KBM-7 (cell line): ENCODE data around the gene DCC.
A peak's percentile ranks its signal among the peaks of the same experiment; 100 is the strongest.

Experiments used
- DNase-seq: peaks from one replicate; pipeline ENCODE4 v3.0.0-alpha.2; 2015
- in situ Hi-C: fragments of 300-500 bp; cut with MboI; formaldehyde crosslinking; loops from 2 replicates; pipeline ENCODE4 v1.14.3; 2020; ENCODE audit warnings: low sequenced_read_pairs, low pct_unique_long_range_greater_than_20kb, mixed read lengths

Gene DCC

GRCh38 chr18:53536908-53537307, 1196.9 kb downstream of the DCC start:
- DNase-seq, result no peak
- in situ Hi-C loops, result no loop called here

- no peak for DNase-seq
- in situ Hi-C loops, result no loop called here
These were observed 1201.9 kb downstream of the DCC start for GRCh38 chr18:53541924-53542323.

GRCh38 chr18:53543711-53544110, 1203.7 kb downstream of the DCC start:
- no peak for DNase-seq
- in situ Hi-C loops, result no loop called here

GRCh38 chr18:53544917-53545316, 1204.9 kb downstream of the DCC start:
- in situ Hi-C loops, result no loop called here

GRCh38 chr18:53551868-53552426, 1212.0 kb downstream of the DCC start:
- DNase-seq, result no peak
- in situ Hi-C loops, result no loop called here

More at GRCh38 chr18:53544917-53545316, 1204.9 kb downstream of the DCC start:
- DNase-seq, result no peak

GRCh38 chr18:53553030-53553429, 1213.0 kb downstream of the DCC start:
- in situ Hi-C loops, result no loop called here
- DNase-seq, result no peak

- in situ Hi-C loops, result no loop called here
- DNase-seq, result no peak
These were observed 1216.5 kb downstream of the DCC start for GRCh38 chr18:53556450-53556849.

- in situ Hi-C loops, result no loop called here
- DNase-seq, result no peak
These were observed 1220.5 kb downstream of the DCC start for GRCh38 chr18:53560546-53560945.

- in situ Hi-C loops, result no loop called here
- DNase-seq, result no peak
These were observed 1226.6 kb downstream of the DCC start for GRCh38 chr18:53566626-53567025.

GRCh38 chr18:53567929-53568574, 1228.1 kb downstream of the DCC start:
- DNase-seq, result peak; percentile 51

More at GRCh38 chr18:53567929-53568574, 1228.1 kb downstream of the DCC start:
- in situ Hi-C loops, result no loop called here
